Stimulated activated naive CD8-positive, alpha-beta T cell treated with anti-CD3 and anti-CD28 coated beads, Interleukin-15, Interleukin-2, amounts not matched to agents 100 U/mL and 50 U/mL, for 24 hours (primary cell): ENCODE results near the gene SRSF12.

ENCODE experiments used
- ATAC-seq: fragments of 150-1000 bp; cut with Tn5 transposase; one replicate; pipeline ENCODE4 v1.10.0; 2021
- DNase-seq: peaks from one replicate; pipeline ENCODE4 v3.0.0; 2021

SRSF12 gene

DNA sequence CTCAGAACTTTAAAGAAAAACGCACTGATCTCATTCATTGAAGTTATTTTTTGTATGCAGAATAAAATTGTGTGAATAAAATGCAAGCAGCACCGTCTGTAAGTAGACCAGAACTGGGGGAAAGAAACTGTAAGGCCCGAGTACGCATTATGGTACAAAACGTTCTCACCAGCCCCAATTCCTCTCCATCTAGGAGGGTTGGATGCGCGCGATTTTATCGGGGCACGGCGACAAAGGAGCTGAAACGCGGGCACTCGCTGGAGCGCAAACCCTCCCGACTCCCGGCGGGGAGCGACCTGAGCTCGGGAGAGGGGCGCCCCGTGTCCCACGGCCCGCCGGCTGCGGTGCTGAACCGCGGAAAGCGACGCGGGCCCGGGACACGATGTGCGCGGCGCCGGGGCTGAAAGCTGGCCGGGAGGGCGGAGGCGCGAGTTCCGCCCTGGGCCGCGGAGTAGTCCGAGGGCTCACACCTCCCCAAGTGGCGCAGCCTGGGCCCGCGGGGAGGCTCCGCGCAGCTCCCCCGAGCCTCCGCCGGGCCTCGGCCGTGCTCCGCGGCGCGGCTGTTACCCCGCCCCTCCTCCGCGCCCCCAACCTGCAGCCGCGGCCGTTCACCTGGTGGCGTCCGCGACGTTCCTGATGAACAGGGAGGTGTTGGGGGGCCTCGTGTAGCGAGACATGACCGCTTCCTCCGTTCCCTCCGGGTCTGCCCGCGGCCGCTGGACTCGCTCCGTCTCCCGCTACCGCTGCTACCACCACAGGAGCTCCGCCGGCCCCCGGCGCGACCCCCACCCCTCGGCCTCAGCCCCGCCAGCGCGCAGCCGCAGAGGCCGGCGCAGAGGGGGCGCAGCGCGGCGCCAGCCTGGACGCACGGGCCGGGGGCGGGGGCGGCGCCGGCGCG is at the start of gene SRSF12:
SRSF12 (minus strand) TSS at position 861 of the 898 bp plus-strand sequence; CDS start at position 677, 184 bp downstream.
- ATAC-seq: peak; percentile 89

DNA sequence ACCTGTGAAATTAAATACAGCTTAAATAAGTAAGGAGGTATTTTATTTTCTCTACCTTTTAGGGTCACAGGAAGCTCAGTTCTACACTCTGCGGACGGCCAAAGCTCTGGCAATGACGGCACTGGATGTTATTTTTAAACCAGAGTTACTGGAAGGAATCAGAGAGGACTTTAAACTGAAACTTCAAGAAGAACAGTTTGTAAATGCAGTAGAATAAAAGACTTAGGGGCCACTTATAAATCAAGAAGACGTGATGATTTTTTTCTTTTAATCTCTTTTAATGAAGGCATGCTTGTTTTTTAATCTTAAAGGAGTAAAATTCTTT is 44.1 kb upstream of the SRSF12 start:
- ATAC-seq: no peak

More for the DNA sequence above, at the start of gene SRSF12:
- peak; percentile 45 for DNase-seq

DNA sequence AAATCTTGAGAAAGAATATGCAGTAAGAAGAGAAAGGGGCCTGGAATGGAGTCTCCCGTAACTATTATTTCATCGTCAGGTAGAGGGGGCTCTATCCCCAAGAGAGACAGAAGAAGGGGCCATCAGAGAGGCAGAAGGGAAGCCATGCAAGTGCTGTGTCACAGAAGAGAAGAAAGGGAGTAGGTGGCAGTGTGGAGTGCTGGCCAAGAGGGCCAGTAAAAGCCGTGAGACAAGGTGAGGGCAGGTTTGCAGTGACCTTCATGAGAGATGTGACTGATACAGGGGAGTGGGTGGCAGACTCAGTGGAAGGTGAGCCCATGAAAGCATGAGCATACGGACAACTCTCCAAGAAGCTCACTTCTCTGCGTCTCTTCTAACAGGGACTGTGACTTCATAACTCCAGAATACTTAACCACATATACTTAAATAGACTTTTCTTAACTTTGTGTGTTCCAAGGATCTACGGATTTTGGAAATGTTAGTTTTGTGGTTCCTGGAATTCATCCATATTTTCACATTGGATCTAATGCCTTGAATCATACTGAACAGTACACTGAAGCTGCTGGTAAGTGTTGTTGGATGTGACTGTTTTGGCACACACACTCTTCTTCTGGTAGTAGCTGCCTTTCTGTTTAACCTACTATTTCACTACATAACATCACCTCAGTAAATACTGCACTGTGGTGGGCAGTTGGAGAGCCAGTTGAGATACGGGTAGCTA is 43.6 kb upstream of the SRSF12 start:
- ATAC-seq (no peak), DNase-seq (no peak)

More for the DNA sequence above, 44.1 kb upstream of the SRSF12 start:
- no peak for DNase-seq

DNA sequence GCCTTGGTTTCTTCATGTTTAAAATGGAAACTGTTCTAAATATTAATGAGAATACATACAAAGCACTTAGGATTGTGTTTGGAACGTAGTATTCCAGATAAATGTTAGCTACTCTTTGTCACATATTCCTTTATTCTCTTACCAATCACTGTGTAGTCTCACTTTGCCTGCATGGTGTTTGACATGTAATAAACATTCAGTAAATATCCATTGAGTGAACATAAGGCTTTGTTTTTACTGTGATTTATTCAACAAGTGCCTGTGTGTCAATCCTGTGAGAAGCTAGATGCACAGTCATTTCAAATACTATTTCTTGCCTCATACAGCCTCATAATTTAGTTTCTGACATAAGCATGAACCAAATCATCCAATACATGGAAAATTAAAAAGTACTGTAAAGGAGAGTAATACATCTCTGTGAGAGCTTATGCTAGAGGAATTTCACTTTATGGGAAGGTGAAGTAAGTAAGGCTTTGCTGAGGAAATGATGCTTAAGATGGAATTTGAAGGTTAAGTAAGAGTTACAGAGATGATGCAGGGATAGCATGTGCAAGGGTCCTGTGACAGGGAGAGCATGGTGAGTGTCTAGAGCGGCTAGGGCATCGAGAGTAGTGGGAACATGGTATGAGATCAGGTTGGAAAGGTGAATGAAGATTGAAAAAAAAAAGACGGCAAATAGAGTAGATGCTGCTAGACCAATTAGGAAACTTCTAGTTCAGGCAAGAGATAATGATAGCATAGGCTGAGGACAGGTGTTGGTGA is 42.6 kb upstream of the SRSF12 start:
- ATAC-seq (no peak), DNase-seq (no peak)

DNA sequence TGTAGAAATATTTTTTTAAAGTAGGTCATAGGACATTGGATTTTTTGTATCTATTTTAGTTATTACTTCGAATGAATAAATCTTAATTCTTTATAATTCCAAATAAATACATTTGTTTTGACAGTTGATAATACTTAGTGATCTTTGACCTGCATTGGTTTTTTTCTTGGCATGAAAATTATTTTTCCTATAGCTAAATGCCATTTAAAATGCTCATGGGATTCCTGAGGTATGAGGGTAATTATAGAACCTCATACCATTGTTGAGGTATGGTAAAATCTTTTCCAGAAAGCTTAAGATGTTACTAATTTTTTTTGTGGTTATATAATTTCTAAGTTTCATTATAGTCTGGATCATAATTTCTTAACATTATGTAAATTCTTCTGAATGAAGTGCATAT is 36.3 kb upstream of the SRSF12 start:
- ATAC-seq (no peak), DNase-seq (no peak)

DNA sequence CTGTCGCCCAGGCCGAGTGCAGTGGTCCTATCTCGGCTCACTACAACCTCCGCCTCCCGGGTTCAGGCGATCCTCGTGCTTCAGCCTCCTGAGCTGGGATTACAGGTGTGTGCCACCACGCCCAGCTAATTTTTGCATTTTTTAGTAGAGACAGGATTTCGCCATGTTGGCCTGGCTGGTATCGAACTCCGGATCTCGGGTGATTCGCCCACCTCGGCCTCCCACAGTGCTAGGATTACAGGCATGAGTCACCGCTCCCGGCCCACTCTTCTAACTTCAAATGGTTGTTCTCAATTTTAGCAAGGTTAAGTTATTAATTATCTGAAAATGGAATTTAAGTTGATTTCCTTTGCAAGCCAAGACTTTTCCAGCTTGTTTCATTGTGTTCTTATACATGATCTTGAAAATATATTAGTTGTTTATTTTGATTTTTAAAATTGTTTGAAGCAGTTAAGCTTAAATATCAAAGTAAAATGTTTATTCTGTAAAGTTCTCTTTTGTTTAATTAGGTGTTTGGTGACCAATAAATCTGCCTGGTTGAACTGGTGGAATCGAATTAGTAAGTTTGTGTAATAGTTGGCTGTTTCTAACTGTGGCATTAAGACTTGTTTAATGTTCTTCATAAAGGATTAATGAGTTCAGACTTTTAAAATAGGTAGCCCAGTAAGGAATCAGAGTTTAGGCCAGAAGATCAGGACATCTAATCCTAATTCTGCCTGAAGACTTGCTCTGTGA is 30.3 kb upstream of the SRSF12 start:
- DNase-seq: peak; percentile 54
- ATAC-seq: no peak

DNA sequence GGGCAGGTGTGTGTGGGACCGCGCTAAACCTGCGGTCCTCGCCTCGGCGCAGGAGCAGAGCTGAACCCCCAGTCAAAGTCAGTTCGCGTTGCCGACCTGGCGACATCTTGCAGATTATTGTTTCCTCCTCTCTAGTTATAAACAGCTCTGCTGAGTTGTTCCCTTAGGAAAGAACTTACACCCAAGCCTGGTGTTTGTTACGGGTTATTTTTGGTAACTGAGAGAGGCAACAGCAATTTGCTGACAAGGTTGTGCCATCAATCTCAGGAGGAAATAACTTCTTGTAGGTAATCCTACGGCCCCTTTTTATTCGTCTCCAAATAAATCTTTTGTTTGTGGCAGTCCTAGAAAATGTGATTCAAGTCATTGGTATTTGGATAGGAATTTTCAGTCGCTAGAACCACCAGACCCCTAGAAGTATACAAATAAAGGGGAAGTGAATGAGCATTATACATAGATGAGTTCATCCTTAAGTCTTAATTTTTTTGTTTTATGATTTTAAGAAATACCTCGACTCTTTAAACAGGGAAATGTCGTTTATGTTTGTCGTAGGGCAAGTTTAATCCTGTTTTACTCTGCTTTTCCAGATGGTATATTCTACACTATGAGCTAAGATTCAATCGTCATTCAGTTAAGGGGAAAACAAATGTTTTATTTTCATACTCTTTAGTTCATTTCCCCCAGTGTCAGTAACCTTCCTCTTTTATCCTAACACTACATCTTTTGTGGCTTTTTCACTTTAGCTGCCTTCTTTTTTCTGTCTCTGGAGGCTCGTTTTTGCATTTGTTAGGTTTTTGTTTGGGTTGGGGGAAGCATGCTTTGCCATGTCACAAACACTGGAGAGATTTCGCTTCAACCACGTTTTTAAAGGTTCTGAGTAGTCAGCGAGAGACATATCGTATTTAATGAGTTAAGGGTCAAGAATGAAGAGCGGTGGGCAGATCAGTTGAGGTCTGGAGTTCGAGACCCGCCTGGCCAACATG is 29.1 kb upstream of the SRSF12 start:
- DNase-seq: peak; percentile 49
- ATAC-seq: peak; percentile 33

DNA sequence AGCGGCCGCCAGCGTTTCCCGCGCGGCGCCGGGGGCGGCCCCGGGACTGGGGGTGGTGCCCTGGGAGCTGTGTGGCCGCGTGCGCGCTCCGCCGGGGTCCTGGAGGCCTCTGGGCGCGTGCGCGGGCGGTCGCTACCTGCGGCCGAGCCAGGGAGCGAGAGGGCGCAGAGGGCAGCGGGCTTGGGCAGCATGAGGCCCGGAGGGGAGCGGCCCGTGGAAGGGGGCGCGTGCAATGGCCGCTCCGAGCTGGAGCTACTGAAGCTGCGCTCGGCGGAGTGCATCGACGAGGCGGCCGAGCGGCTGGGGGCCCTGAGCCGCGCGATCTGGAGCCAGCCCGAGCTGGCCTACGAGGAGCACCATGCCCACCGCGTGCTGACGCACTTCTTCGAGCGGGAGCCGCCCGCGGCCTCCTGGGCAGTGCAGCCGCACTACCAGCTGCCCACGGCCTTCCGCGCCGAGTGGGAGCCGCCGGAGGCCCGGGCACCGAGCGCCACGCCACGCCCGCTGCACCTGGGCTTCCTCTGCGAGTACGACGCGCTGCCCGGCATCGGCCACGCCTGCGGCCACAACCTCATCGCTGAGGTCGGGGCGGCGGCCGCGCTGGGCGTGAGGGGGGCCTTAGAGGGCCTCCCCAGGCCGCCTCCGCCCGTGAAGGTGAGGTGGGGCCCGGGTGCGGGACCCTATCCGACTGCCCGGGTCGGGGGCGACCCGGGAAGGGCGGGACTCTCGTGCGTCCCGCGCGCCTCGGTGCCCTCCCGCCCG is 28.3 kb upstream of the SRSF12 start, which contains the start of gene PM20D2:
PM20D2 (plus strand) TSS at position 100 of the 762 bp plus-strand sequence; CDS start at position 190, 90 bp downstream.
- peak; percentile 83 for DNase-seq

DNA sequence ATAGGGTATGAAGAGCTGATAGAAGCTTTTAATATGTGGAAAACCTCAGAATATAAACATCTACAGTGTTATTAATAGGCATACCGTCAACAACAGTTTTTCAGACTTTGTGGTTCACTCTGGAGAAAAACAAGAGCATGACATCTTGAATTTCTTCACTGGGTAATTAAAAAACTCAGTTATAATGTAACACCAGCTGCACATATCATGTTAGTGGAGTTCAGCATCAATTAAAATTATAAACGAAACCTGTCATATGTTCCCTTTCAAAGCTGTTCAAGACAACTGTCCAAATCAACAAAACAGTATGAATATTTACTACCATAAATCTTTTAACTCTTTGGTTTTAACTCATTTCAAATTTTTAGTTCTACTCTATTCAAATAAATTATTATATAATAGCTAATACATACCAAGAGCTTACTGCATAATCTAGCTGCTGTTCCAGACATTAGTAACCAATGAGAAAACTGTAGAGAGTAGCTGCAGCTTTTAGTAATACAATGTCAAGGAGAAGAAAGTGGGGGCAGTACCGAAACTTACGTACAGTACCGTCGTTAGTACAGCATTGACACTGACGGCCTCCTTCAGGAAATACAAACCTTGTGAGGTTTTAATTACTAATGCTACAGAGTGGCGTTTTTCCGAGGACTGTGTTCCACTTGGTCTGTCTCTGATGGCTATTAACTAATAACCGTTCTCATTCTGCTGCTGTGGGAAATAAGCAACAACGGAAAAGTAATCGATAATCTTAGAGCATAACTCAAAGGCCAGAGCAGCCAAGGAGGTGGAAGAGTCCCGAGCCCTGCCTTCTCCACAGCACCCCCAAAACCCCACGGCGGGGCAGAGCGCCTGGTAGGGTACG is 27.5 kb upstream of the SRSF12 start:
- DNase-seq (no peak), ATAC-seq (peak; percentile 74)

More for the DNA sequence above, 28.3 kb upstream of the SRSF12 start, which contains the start of gene PM20D2:
- ATAC-seq: peak; percentile 86

DNA sequence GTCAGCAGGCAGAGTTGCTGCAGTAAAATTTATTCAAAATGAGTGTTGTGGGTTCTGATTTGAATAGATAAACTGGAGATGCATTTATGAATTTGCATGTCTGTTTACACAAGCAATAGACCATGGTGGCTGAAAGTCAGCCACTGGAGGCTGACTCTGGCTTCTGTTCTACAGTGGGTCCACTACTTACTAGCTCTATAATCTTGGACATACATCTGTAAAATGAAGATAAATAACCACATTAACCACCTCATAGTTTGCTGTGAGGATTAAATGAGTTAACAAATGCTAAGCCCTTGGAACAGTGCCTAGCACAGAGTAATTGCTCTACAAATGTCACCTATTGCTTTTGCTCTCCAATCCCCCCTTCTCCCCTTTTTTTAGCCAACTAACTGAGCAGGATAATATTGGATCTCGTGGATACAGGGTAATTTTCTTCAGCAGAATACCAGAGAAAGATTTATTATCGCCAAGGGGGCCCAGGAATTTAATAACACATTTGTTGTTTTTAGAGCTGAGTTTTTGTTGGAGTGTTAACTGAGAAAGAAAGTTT is 26.6 kb upstream of the SRSF12 start:
- DNase-seq (no peak), ATAC-seq (no peak)

DNA sequence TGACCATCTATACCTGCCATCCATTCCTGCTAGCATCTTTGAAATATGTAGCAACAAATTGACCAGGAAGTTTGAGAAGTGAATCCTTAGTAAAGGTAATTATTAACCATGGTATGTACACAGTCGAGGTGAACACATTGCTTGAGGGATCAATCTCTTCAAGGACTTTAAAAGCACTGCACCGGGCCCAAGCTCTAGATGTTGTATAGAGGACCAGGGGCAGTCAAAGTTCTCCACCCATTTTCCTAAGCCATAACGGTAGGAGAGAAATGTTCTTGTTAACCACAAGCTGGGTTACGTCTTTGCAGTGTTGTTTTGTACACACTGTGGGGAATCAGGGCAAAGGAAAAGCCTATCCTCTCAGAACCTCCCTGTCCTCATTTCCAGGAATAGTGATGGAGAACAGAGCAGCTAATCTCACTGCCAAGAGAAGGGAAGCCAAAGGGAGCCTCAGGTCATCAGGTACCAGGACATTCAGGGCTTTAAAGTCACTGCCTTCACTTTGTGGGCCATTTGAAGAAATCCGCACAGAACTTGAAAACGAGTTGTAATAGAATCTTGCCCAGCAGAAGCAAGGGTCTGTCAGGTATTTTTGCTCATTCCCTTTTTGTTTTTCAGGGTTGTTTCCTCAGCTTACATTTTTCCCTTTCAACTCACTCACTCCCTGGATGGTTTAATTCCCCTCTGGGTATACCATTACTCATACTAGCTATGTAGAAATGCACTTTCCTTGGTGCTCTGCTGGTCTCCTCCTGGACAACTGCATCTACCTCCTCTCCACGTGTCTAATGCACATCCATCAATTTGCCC is 22.7 kb upstream of the SRSF12 start:
- DNase-seq (no peak), ATAC-seq (no peak)

DNA sequence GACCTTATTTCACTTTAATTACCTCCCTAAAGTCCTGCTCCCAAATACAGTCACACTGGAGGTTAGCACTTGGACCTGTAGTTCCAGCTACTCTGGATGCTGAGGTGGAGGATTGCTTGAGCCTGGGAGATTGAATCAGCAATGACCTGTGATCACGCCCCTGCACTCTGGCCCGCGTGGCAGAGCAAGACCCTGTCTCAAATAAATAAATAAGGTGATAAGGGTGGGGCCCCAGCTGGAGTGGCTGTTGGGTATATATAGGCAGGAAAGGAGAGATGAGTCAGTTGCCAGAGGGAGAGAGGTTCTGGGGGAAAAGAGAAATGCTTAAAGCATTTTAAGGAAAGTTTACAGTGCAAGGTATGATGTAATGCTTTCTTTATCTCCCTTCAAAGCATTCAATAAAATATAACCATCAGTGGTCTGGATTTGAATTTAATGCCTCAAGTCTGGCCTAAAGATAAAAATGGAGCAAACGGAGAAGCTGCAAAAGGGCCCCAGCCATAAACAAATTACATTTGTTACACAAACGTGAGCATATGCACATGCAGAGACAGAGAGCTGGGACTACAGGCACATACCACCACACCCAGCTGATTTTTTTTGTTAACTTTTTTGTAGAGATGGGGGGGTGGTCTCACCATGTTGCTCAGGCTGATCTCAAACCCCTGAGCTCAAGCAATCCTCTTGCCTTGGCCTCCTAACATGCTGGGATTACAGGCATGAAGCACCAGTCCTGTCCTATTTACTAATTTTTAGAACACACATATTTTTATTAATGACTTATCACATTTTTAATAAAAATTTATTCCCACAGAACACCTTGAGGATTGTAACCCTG is 21.9 kb upstream of the SRSF12 start:
- DNase-seq: no peak
- ATAC-seq: no peak

DNA sequence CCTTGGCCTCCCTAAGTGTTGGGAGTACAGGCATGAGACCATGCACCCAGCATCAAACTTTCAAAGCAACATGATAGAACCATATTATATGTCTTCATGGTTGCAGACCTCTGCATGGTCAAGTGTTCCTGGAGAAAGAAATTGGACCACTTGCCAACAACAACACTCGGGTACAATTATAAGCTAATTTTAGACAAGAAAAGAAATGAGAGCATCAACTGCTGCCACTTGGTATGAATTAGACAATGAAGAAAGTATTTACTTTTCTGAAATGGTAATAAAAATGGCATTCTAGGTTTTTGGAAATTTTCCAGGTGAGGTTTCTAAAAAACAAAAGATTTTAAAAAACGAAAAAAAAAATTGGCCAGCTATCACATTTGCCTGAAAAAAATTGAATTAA is 20.3 kb upstream of the SRSF12 start:
- ATAC-seq: no peak
- no peak for DNase-seq

DNA sequence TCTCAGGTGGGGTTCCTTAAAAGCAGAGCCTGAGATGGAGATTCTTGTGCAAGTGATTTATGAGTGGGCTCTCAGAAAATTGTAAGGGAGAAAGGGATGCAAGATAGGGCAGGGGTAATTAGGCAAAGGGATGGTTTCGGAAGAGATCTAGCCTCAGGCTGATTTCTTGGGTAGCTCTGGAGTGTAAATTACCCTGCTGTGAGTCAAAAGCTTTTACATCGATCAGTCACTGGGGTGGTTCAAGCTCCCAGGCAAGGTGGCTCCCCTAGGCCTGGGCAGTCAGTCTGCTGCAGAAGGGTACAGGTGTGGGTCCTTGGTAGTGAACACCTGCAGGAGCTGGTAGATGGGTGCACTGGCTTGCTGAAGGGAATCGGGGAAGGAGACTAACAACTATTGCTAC is 16.9 kb upstream of the SRSF12 start:
- ATAC-seq: no peak
- no peak for DNase-seq

DNA sequence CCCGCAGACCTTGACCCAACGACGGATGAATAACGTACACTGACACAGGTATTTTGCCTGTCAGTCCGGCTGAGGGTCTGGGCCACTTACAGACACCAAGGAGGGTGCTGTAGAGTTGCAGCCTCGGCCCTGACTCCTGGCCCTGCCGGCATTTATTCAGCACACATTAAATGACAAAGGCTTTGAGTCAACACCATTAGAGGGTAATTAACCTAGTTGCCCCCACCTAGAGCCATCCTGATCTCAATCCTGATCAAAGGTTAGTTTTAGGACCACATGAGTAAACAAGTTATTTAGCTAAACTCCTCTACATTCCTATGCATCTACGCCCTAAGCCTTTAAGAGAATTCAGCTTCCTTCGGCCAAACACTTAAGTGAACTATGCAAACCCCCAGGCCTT is 16.1 kb upstream of the SRSF12 start:
- no peak for ATAC-seq
- DNase-seq: no peak

DNA sequence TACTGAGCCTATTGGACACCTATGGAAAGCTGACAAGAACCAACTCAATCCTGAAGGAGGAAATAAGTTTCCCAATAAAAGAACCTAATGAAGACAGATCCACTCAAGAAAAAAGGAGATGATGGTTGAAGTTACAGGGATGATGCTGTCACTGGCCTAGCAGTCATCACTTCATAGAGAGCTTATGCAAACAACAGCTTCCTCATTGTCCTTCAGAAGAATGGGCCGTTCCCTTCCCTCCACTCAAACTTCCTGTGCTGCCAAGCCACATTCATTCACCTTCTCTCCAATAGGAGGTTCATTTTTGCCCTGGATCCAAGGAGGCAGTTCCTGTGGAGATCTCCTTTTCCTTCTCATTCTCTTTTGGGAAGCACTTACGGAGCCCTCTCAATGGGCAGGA is 14.2 kb upstream of the SRSF12 start:
- no peak for ATAC-seq

DNA sequence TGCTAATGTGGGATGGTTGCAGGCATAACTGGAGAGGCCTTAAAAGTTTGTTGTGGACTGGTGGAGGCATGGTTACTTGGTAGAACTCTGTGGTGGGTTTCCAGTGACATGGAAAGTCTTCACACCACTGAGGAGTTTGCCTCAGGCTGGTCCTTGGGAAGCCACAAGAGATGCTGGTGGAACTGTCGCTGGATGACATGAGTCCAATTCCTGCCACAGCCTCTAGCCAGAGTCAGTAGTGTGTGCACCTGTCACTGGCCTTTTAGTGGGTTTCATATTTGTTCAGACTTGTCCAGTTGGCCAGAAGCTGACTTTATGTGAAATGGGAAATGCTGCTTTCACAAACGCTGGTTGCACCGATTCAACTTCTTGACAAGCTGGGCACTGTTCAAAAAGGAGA is 13.7 kb upstream of the SRSF12 start:
- DNase-seq (no peak), ATAC-seq (no peak)

More for the DNA sequence above, 14.2 kb upstream of the SRSF12 start:
- no peak for DNase-seq
